Esophagus (tissue), 2 donors: ENCODE results near the gene COL18A1. TPM values are rescaled to one million over a fixed set of nuclear protein-coding genes. Genes with fewer than 3 reads are reported as not detected.

ENCODE experiments used
- H3K27ac ChIP-seq, 2 donors: one replicate each; pipeline ENCODE4 v1.5.1; 2013; ENCODE audit warnings: low read depth in 2 of 2, mild to moderate bottlenecking in 2 of 2, inconsistent platforms in 1 of 2, low read length in 1 of 2, moderate library complexity in 1 of 2
- H3K27me3 ChIP-seq, 2 donors: one replicate each; pipeline ENCODE4 v1.6.1; 2013; ENCODE audit warnings: low read length in 2 of 2, control low read depth in 1 of 2, mild to moderate bottlenecking in 1 of 2; ENCODE audit not compliant: insufficient read depth in 2 of 2, control insufficient read depth in 1 of 2
- H3K36me3 ChIP-seq, 2 donors: one replicate each; pipeline ENCODE4 v1.6.1; 2013; ENCODE audit warnings: low read length in 1 of 2; ENCODE audit not compliant: control insufficient read depth in 2 of 2, insufficient read depth in 2 of 2
- H3K4me1 ChIP-seq, 2 donors: one replicate each; pipeline ENCODE4 v1.6.1; 2013; ENCODE audit warnings: low read length in 1 of 2; ENCODE audit not compliant: control insufficient read depth in 2 of 2, insufficient read depth in 2 of 2
- H3K4me3 ChIP-seq, 2 donors: one replicate each; pipeline ENCODE4 v1.5.1; 2013; ENCODE audit warnings: low read length in 2 of 2, mild to moderate bottlenecking in 2 of 2, low read depth in 1 of 2, moderate library complexity in 1 of 2
- H3K9me3 ChIP-seq, 2 donors: one replicate each; pipeline ENCODE4 v1.6.1; 2013; ENCODE audit warnings: mild to moderate bottlenecking in 2 of 2, low read depth in 1 of 2, low read length in 1 of 2, moderate library complexity in 1 of 2; ENCODE audit not compliant: control insufficient read depth in 2 of 2, insufficient read depth in 1 of 2
- WGBS, 2 donors: extraction: QIAGEN DNeasy Blood & Tissue Kit; methylation state at CpG; one replicate each; pipeline ENCODE4 v1.1.7; 2013; 5-methylcytosine and 5-hydroxymethylcytosine counted together
- polyA plus RNA-seq, 2 donors: library from polyadenylated mRNA; stranded (reverse); fragments of 200-250 nt; gene quantifications; one replicate each; pipeline ENCODE4 v1.2.3, GENCODE V29; 2013
- donor health status: healthy with polysubstance abuse.
- donor health status: Bipolar disorder and iron deficiency.

Gene COL18A1
- polyA plus RNA-seq, 2 donors, result 29.7 to 29.9 TPM

- H3K27me3 ChIP-seq, result no peaks in the 10 kb centered on the region
- H3K36me3 ChIP-seq, result no peaks in the 10 kb centered on the region
- H3K9me3 ChIP-seq, result peaks cover 0 to 2% of the 10 kb centered on the region in 2 donors
- no peak overlapping the region for H3K27ac ChIP-seq
- no peak overlapping the region for H3K4me3 ChIP-seq
- H3K4me1 ChIP-seq, result peaks cover 2 to 4% of the 10 kb centered on the region in 2 donors
- whole genome bisulfite sequencing, 2 donors, result 70 to 78% methylated on average over 9 of the region's 9 CpGs
These were observed 143.9 kb downstream of the COL18A1 start for GRCh38 chr21:45548711-45549491.

- H3K36me3 ChIP-seq, result no peaks in the 10 kb centered on the region
- no peak overlapping the region for H3K4me3 ChIP-seq
- 66 to 72% methylated on average over 12 to 15 of the region's 15 CpGs for WGBS, 2 donors
- H3K4me1 ChIP-seq, result peaks cover 2 to 4% of the 10 kb centered on the region in 2 donors
- no peak overlapping the region for H3K27ac ChIP-seq
- H3K27me3 ChIP-seq, result no peaks in the 10 kb centered on the region
- peaks cover 0 to 2% of the 10 kb centered on the region in 2 donors for H3K9me3 ChIP-seq
These were observed 144.9 kb downstream of the COL18A1 start for GRCh38 chr21:45549626-45550463.

- H3K9me3 ChIP-seq, result peaks cover 0 to 2% of the 10 kb centered on the region in 2 donors
- no peak overlapping the region for H3K4me3 ChIP-seq
- peaks cover 2 to 5% of the 10 kb centered on the region in 2 donors for H3K4me1 ChIP-seq
- 43 to 52% methylated on average over 17 of the region's 17 CpGs for WGBS, 2 donors
- no peaks in the 10 kb centered on the region for H3K27me3 ChIP-seq
- no peaks in the 10 kb centered on the region for H3K36me3 ChIP-seq
- H3K27ac ChIP-seq, result no peak overlapping the region
These were observed 145.7 kb downstream of the COL18A1 start for GRCh38 chr21:45550522-45551210.

DNA sequence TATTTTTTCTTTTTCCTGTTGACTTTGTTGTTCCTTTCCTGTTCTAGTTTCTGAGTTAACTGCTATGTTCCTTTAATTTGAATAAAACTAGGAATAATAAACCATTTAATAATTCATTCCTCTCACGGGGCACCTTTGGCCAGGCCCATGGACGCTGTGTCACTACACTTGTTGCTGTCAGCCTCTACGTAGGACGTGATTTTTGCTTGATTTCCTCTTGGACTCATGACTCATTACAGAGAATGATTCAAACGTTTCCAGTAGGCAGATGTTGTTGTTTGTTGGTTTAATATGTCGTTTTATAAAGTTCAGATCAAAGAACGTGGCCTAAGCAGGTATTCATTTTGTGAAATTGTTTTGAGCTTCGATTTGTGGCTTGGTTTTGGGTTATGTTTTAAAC, 146.4 kb downstream of the COL18A1 start:
- Histone ChIP-seq H3K4me3 (no peak overlapping the region), H3K36me3 (no peaks in the 10 kb centered on the region), H3K27ac (no peak overlapping the region), H3K9me3 (peaks cover 0 to 2% of the 10 kb centered on the region in 2 donors), H3K27me3 (no peaks in the 10 kb centered on the region), H3K4me1 (peaks cover 2 to 7% of the 10 kb centered on the region in 2 donors)
- WGBS, 2 donors, result 35 to 43% methylated on average over 8 of the region's 8 CpGs

DNA sequence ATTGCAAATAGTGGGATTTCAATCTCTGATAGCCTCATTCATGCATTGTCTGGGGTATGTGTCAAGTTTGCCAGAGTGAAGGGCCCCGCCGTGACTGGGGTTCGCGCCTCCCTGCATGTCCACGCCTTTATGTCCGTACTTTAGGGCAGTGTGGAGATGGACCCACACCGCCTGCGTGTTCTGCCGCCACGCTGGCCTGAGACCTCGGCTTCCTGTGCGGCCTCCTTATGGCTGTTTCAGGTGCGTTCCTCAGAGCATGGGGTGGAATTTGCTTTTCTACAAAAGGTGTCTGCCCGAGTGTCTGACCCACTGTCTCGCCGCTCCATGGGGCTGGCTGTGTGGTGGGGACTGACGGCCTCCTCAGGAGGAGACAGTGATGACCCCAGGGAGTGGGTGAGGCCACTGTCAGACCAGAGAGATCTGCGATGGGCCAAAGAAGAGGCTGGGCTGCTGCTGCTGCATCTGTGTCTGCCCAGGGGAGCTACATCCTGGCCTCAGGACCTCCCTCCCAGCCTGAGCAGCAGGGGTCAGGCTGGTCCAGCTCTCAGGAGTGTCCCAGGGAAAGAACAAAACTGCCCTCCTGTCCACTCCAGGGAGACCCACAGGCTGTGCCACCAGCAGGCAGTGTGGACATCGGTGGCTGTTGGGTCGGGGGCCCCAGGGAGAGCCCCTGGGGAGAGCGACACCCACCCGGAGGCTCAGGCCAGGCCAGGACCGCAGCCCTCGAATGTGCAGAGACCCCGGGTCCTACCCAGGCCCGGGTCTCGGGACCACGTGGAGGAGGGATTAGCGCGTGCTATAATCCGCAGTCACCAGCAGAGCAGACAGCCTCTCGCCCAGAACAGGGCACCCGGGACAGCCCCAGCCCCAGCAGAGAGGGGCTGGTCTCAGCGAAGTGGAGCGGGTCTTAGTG, 147.1 kb downstream of the COL18A1 start:
- Histone ChIP-seq H3K4me1 (peaks cover 2 to 7% of the 10 kb centered on the region in 2 donors), H3K9me3 (peaks cover 0 to 2% of the 10 kb centered on the region in 2 donors), H3K27me3 (no peaks in the 10 kb centered on the region), H3K27ac (peak overlapping the region in 1 of 2 donors; percentile 15), H3K4me3 (no peak overlapping the region), H3K36me3 (no peaks in the 10 kb centered on the region)
- 89% methylated on average over 35 of the region's 35 CpGs for WGBS, 2 donors

- WGBS, 2 donors, result 73 to 84% methylated on average over 29 of the region's 29 CpGs
- Histone ChIP-seq H3K4me3 (no peak overlapping the region), H3K36me3 (no peaks in the 10 kb centered on the region), H3K4me1 (peaks cover 2 to 7% of the 10 kb centered on the region in 2 donors), H3K27ac (no peak overlapping the region), H3K9me3 (peaks cover 0 to 2% of the 10 kb centered on the region in 2 donors), H3K27me3 (no peaks in the 10 kb centered on the region)
These were observed 147.9 kb downstream of the COL18A1 start for GRCh38 chr21:45552696-45553391.

DNA sequence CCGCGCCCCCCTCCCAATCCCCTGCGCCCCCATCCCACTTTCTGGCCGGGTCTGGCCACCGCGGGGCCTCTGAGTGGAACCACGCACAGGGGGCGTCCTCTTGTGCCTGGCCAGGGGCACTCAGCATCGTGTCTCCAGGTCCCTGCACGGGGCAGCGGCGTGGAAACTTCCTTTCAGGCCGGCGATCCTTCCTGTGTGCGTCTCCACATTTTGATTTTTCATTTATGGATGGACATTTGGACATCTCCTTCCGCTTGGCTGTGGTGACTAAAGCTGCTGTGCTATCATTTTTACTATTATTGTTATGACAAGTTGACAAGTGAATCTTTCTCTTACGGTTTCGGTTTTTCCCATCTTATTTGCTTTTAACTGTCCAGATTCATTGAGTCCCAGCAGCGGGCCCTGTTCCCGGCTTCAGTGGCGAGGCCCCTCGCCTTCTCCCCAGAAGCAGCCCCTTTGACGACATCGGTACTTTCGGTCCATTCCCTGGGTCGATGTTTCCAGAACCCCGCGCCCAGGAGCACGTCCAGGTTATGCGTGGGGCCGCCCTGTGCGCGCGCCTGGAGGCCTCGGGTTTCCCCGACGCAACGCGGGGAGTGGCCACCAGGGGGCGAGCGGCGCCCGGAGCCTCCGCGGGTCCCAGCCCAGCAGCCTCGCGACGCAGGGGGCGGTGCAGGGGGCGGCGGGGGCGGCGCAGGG, 149.7 kb downstream of the COL18A1 start:
- H3K27ac ChIP-seq, result no peak overlapping the region
- H3K27me3 ChIP-seq, result no peaks in the 10 kb centered on the region
- peak overlapping the region; percentile 48 to 56 for H3K4me3 ChIP-seq
- H3K4me1 ChIP-seq, result peaks cover 2 to 7% of the 10 kb centered on the region in 2 donors
- peaks cover 0 to 2% of the 10 kb centered on the region in 2 donors for H3K9me3 ChIP-seq
- no peaks in the 10 kb centered on the region for H3K36me3 ChIP-seq
- WGBS, 2 donors, result 0 to 2% methylated on average over 36 to 53 of the region's 53 CpGs

- Histone ChIP-seq H3K4me1 (peaks cover 0 to 7% of the 10 kb centered on the region in 2 donors), H3K9me3 (no peaks in the 10 kb centered on the region), H3K27ac (peak overlapping the region in 1 of 2 donors; percentile 76), H3K36me3 (no peaks in the 10 kb centered on the region), H3K27me3 (no peaks in the 10 kb centered on the region), H3K4me3 (peak overlapping the region; percentile 13 to 31)
- 0 to 2% methylated on average over 5 to 13 of the region's 34 CpGs for WGBS, 2 donors
These were observed 150.2 kb downstream of the COL18A1 start for GRCh38 chr21:45555251-45555556.
